ENCODE data around the gene DRAXIN.

The DRAXIN gene

DNA sequence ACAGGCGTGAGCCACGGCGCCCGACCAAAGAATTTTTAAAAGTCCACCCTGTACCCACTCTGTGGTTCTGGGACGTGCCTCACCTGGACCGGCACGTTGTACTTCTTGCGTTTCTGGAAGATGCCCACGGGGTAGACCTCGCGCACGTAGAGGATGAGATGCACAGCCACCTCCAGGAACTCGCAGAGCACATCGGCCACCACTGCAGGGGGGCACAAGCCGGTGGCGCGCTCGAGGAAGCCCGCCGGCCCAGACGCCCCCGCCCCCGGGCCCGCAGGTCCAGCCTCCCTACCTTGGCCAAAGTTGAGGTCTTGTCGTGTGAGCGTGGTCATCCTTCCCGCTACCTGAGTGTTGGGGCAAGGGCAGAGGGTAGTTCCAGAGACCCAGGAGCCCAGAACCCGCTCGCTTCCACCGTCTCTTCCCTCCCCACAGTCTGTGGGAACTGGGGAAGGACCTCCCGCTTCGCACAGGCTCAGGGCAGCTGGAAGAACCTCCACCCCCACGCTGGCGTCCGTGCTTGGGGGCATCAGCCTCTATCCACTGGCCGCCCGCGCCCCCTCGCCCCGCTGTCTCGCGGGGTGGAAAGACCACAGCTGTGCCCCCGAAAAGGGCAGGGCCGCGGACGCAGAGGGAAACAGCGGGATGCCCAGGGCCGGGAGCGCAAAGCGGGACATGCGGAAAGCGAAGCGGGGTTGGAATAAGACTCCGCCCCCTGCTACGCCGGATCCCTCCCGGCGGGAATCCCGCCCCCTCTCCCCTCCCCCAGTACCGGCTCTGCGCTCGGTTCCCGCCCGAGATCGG, 11.0 kb upstream of the DRAXIN start:
- H3K4me3 ChIP-seq (replicated peaks; ENCODE audit: insufficient read depth, low read length), result peak overlapping the region; percentile 98
- no peak for TF ChIP-seq GABPA (IDR thresholded peaks at IDR 0.05; ENCODE audit: low read depth)
- peak overlapping the region; percentile 72 for H3K27ac ChIP-seq (replicated peaks)
- no peak for DNase-seq (ENCODE audit: low read depth in 1 of 2, low spot score in 1 of 2)
- no peaks in the 10 kb centered on the region for H3K27me3 ChIP-seq (ENCODE audit: insufficient read depth, poor library complexity, severe bottlenecking)

DNA sequence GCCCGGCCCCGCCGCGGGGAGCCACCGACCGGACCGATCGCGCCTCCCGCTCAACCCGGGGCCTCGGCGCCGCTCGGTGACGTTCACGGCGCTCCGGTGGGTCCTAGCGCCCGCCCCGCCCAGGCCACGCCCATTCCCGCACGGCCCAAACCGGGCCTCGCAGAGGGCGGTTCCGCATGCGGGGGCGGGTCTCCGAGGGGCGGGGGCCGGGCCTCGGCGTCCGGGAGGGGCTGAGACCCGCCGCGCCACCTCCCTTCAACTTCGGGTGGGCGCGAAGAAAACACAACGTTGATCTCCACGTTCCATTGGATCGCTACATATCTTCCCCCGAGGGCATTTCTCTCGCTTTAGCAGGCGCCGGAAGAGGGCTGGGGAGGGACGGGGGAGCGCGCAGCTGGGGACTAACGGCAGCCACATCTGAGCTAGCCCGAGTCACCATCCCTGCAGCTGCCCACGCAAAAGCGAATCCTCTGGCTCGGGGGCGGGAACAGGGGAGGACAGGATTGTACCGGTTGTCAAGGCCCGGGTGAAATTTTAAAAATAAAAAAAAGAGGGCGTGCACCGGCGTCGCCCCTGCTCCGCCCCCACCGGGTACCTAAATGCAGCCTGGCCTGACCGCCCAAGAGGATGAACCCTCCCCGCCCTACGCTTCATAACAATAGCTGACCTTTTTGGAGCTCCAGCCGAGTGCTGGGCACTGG, 10.3 kb upstream of the DRAXIN start, which contains the start of gene MAD2L2:
TSS of gene MAD2L2 (minus strand) at position 78 of the 701 bp plus-strand sequence. CDS start 547 bp downstream, outside the sequence.
- peak; percentile 72 to 77 for DNase-seq (ENCODE audit: low read depth in 1 of 2, low spot score in 1 of 2)
- H3K4me3 ChIP-seq (replicated peaks; ENCODE audit: insufficient read depth, low read length), result peak within 1 kb of the TSS; percentile 98
- TF ChIP-seq GABPA (IDR thresholded peaks at IDR 0.05; ENCODE audit: low read depth) (no peak; the same call in 1 of the 2 replicates), POLR2AphosphoS5 (IDR thresholded peaks at IDR 0.05; ENCODE audit: low read depth) (peak; percentile 70; the same call in 1 of the 2 replicates), REST (IDR thresholded peaks at IDR 0.05; ENCODE audit: insufficient replicate concordance, low read depth) (no peak), SPI1 (IDR thresholded peaks at IDR 0.05; ENCODE audit: borderline replicate concordance, low read depth) (no peak)
- TF ChIP-seq, protein P1, sequence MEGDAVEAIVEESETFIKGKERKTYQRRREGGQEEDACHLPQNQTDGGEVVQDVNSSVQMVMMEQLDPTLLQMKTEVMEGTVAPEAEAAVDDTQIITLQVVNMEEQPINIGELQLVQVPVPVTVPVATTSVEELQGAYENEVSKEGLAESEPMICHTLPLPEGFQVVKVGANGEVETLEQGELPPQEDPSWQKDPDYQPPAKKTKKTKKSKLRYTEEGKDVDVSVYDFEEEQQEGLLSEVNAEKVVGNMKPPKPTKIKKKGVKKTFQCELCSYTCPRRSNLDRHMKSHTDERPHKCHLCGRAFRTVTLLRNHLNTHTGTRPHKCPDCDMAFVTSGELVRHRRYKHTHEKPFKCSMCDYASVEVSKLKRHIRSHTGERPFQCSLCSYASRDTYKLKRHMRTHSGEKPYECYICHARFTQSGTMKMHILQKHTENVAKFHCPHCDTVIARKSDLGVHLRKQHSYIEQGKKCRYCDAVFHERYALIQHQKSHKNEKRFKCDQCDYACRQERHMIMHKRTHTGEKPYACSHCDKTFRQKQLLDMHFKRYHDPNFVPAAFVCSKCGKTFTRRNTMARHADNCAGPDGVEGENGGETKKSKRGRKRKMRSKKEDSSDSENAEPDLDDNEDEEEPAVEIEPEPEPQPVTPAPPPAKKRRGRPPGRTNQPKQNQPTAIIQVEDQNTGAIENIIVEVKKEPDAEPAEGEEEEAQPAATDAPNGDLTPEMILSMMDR (IDR thresholded peaks at IDR 0.05; ENCODE audit: insufficient read depth, low read length), result no peak

GRCh38 chr1:11682287-11682771, 9.2 kb upstream of the DRAXIN start:
- Histone ChIP-seq H3K27me3 (ENCODE audit: insufficient read depth, poor library complexity, severe bottlenecking) (no peaks in the 10 kb centered on the region), H3K27ac (replicated peaks) (no peak overlapping the region), H3K4me3 (replicated peaks; ENCODE audit: insufficient read depth, low read length) (no peak overlapping the region)
- TF ChIP-seq SPI1 (IDR thresholded peaks at IDR 0.05; ENCODE audit: borderline replicate concordance, low read depth) (no peak), GABPA (IDR thresholded peaks at IDR 0.05; ENCODE audit: low read depth) (no peak)
- TF ChIP-seq, protein P1 (IDR thresholded peaks at IDR 0.05; ENCODE audit: insufficient read depth, low read length), result no peak
- no peak for DNase-seq (ENCODE audit: low read depth in 1 of 2, low spot score in 1 of 2)

More for the DNA sequence above, 10.3 kb upstream of the DRAXIN start, which contains the start of gene MAD2L2:
- Histone ChIP-seq H3K27ac (replicated peaks) (peak within 1 kb of the TSS; percentile 72), H3K27me3 (ENCODE audit: insufficient read depth, poor library complexity, severe bottlenecking) (no peaks in the 10 kb centered on the region)

GRCh38 chr1:11682799-11683198, 8.7 kb upstream of the DRAXIN start:
- TF ChIP-seq, protein P1 (IDR thresholded peaks at IDR 0.05; ENCODE audit: insufficient read depth, low read length), result no peak
- TF ChIP-seq POLR2AphosphoS5 (IDR thresholded peaks at IDR 0.05; ENCODE audit: low read depth), result no peak
- no peak for TF ChIP-seq SPI1 (IDR thresholded peaks at IDR 0.05; ENCODE audit: borderline replicate concordance, low read depth)
- no peak for TF ChIP-seq REST (IDR thresholded peaks at IDR 0.05; ENCODE audit: insufficient replicate concordance, low read depth)
- no peak for TF ChIP-seq GABPA (IDR thresholded peaks at IDR 0.05; ENCODE audit: low read depth)
- Histone ChIP-seq H3K4me3 (replicated peaks; ENCODE audit: insufficient read depth, low read length) (no peak overlapping the region), H3K27me3 (ENCODE audit: insufficient read depth, poor library complexity, severe bottlenecking) (no peaks in the 10 kb centered on the region), H3K27ac (replicated peaks) (no peak overlapping the region)
- DNase-seq (ENCODE audit: low read depth in 1 of 2, low spot score in 1 of 2), result no peak
